Left ventricle myocardium inferior (tissue), 1 donor: Measurements from ENCODE around the gene SMG6. TPM values are rescaled to one million over a fixed set of nuclear protein-coding genes. Genes with fewer than 3 reads are reported as not detected.

Experiments used
- DNase-seq: peaks from one replicate; pipeline ENCODE4 v3.0.0-alpha.2; 2020
- H3K27ac ChIP-seq: fragments of 200-600 bp; replicated peaks from 2 replicates; pipeline ENCODE4 v1.8.0; 2021
- H3K27me3 ChIP-seq: fragments of 200-600 bp; 2 replicates; pipeline ENCODE4 v1.8.0; 2021; ENCODE audit warnings: low read depth
- H3K36me3 ChIP-seq: fragments of 200-600 bp; 2 replicates; pipeline ENCODE4 v1.8.0; 2021
- H3K4me1 ChIP-seq: fragments of 200-600 bp; 2 replicates; pipeline ENCODE4 v1.8.0; 2021
- H3K4me3 ChIP-seq: fragments of 200-600 bp; 2 replicates; pipeline ENCODE4 v1.8.0; 2021; ENCODE audit warnings: mild to moderate bottlenecking, moderate library complexity
- H3K9me3 ChIP-seq: fragments of 200-600 bp; replicated peaks from 2 replicates; pipeline ENCODE4 v1.8.0; 2021
- CTCF ChIP-seq: fragments of 200-600 bp; IDR thresholded peaks from 2 replicates; pipeline ENCODE4 v1.8.0; 2021; ENCODE audit warnings: antibody characterized with exemption, mild to moderate bottlenecking, borderline replicate concordance
- intact Hi-C: fragments of 100-400 bp; cut with micrococcal nuclease; formaldehyde crosslinking; loops from one replicate; pipeline ENCODE4 v1.11.0; 2022
- total RNA-seq: library from RNA; stranded (reverse); fragmentation: NEBNext Ultra II Directional; extraction: Animal tissue kit (Norgen Biotek cat#: 25700); gene quantifications from one replicate; pipeline ENCODE4 v1.2.1, GENCODE V29; 2021
- donor health status: DM: no; HTN: yes; CAD: no; lungs with severe emphysema.

The SMG6 gene
- total RNA-seq, 1 donor from 2014 or later: 22.1 TPM

GRCh38 chr17:2108170-2108569 lies 195.4 kb downstream of the SMG6 start:
- H3K4me1 ChIP-seq: peaks cover 36% of the 10 kb centered on the region
- no peaks in the 10 kb centered on the region for H3K27me3 ChIP-seq
- TF ChIP-seq CTCF: no peak
- H3K9me3 ChIP-seq: no peaks in the 10 kb centered on the region
- intact Hi-C loops: no loop called here
- DNase-seq: no peak
- no peak overlapping the region for H3K4me3 ChIP-seq
- H3K36me3 ChIP-seq: no peaks in the 10 kb centered on the region
- H3K27ac ChIP-seq: peak overlapping the region; percentile 80

- Histone ChIP-seq H3K27ac (peak overlapping the region; percentile 80), H3K4me1 (peaks cover 39% of the 10 kb centered on the region), H3K27me3 (no peaks in the 10 kb centered on the region), H3K9me3 (no peaks in the 10 kb centered on the region), H3K4me3 (no peak overlapping the region), H3K36me3 (no peaks in the 10 kb centered on the region)
- no peak for TF ChIP-seq CTCF
- no peak for DNase-seq
- intact Hi-C loops: no loop called here
Measured at GRCh38 chr17:2107506-2107905, 196.1 kb downstream of the SMG6 start.

DNA sequence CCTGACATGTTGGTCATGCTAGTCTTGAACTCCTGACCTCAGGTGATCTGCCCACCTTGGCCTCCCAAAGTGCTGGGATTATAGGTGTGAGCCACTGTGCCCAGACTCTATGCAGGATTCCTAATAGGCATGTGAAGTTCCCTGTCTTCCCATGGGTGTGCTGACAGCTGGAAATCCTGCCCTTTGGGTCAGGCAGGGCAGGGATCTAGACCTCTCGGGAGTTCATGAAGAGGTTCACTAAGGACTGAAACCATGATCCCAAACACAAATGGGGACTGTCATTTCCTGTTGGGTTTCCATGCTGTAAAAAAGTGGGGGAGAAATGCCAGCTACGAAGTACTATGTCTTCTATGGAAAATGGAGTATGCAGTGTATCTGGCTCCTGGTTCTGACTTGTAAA lies 196.5 kb downstream of the SMG6 start:
- Histone ChIP-seq H3K27me3 (no peaks in the 10 kb centered on the region), H3K4me3 (no peak overlapping the region), H3K9me3 (no peaks in the 10 kb centered on the region), H3K36me3 (no peaks in the 10 kb centered on the region), H3K4me1 (peaks cover 39% of the 10 kb centered on the region), H3K27ac (peak overlapping the region; percentile 80)
- no peak for DNase-seq
- TF ChIP-seq CTCF: no peak
- intact Hi-C loops: no loop called here

DNA sequence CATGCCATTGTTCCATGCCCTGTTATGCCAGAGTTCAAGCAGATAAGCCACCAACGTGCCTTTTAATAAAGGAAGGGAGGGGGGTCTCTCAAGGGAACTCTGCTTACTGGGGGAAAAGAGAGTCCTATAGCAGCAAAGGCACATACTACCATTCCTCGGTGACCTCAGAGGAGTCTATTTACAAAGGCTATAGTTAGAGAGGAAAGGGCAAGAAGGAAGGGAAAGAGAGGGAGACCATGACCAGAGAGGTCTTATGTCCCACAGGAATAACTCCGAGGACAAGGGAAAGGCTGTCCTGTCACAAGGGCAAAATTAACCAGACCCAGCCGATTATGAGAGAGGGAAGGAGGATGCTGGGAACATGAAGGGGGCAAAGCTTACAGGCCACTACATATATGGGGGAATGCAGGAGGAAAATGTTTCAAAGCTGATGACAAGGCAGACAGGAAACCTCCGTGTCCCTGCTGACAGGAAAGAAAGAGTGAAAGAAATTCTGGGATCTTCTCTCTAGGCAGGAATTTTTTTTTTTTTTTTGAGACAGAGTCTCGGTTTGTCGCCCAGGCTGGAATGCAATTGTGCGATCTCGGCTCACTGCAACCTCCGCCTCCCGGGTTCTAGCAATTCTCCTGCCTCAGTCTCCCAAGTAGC lies 197.2 kb downstream of the SMG6 start:
- H3K4me3 ChIP-seq: no peak overlapping the region

GRCh38 chr17:2105663-2106062 lies 197.9 kb downstream of the SMG6 start:
- Histone ChIP-seq H3K4me3 (no peak overlapping the region), H3K36me3 (no peaks in the 10 kb centered on the region), H3K27ac (peak overlapping the region; percentile 80), H3K27me3 (no peaks in the 10 kb centered on the region), H3K9me3 (no peaks in the 10 kb centered on the region), H3K4me1 (peaks cover 53% of the 10 kb centered on the region)
- intact Hi-C loops: no loop called here
- no peak for TF ChIP-seq CTCF
- DNase-seq: no peak

More for the DNA sequence above, 197.2 kb downstream of the SMG6 start:
- intact Hi-C loops: no loop called here
- DNase-seq: no peak
- peak overlapping the region; percentile 80 for H3K27ac ChIP-seq
- H3K9me3 ChIP-seq: no peaks in the 10 kb centered on the region
- TF ChIP-seq CTCF: no peak
- peaks cover 46% of the 10 kb centered on the region for H3K4me1 ChIP-seq
- H3K27me3 ChIP-seq: no peaks in the 10 kb centered on the region
- no peaks in the 10 kb centered on the region for H3K36me3 ChIP-seq
